ENCODE results near the gene KIF13A.

DNA sequence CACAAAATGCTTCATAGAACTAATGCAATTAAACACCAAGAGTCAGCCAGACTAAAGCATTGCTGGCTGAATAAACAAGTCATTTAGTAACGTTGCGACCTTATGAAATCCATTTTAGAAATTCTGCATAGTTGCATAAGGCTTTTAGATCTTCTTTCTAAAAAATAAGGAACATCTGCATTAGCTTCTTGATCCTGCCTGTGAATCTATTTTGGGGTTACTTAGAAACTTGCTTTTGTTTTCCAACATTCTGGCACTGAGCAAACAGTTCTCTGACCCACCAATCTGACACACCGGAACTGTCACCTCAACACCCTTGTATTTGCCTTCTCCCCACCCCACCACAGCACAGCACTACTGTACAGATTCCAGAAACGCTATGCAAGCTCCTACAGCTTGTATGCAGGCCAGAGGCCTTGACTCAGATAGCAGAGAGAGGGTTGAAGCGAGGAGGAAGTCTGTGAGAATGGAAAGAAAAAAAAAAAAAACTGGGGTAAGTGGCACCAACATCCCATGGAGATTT is 55.0 kb downstream of the KIF13A start:
- TF ChIP-seq RAD21 (IDR thresholded peaks at IDR 0.05; ENCODE audit: insufficient read depth, low read depth, low read length) (no peak), MTA3 (IDR thresholded peaks at IDR 0.05; ENCODE audit: borderline replicate concordance, low read length) (no peak), MXI1 (IDR thresholded peaks at IDR 0.05; ENCODE audit: low read depth, low read length) (no peak)
- TF ChIP-seq, protein P1, sequence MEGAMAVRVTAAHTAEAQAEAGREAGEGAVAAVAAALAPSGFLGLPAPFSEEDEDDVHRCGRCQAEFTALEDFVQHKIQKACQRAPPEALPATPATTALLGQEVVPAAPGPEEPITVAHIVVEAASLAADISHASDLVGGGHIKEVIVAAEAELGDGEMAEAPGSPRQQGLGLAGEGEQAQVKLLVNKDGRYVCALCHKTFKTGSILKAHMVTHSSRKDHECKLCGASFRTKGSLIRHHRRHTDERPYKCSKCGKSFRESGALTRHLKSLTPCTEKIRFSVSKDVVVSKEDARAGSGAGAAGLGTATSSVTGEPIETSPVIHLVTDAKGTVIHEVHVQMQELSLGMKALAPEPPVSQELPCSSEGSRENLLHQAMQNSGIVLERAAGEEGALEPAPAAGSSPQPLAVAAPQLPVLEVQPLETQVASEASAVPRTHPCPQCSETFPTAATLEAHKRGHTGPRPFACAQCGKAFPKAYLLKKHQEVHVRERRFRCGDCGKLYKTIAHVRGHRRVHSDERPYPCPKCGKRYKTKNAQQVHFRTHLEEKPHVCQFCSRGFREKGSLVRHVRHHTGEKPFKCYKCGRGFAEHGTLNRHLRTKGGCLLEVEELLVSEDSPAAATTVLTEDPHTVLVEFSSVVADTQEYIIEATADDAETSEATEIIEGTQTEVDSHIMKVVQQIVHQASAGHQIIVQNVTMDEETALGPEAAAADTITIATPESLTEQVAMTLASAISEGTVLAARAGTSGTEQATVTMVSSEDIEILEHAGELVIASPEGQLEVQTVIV (IDR thresholded peaks at IDR 0.05; ENCODE audit: borderline replicate concordance, partially characterized antibody), result no peak
- TF ChIP-seq, protein P2, sequence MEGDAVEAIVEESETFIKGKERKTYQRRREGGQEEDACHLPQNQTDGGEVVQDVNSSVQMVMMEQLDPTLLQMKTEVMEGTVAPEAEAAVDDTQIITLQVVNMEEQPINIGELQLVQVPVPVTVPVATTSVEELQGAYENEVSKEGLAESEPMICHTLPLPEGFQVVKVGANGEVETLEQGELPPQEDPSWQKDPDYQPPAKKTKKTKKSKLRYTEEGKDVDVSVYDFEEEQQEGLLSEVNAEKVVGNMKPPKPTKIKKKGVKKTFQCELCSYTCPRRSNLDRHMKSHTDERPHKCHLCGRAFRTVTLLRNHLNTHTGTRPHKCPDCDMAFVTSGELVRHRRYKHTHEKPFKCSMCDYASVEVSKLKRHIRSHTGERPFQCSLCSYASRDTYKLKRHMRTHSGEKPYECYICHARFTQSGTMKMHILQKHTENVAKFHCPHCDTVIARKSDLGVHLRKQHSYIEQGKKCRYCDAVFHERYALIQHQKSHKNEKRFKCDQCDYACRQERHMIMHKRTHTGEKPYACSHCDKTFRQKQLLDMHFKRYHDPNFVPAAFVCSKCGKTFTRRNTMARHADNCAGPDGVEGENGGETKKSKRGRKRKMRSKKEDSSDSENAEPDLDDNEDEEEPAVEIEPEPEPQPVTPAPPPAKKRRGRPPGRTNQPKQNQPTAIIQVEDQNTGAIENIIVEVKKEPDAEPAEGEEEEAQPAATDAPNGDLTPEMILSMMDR (IDR thresholded peaks at IDR 0.05 in 2 of 3, conservative IDR thresholded peaks at IDR 0.05 in 1 of 3; ENCODE audit: control insufficient read depth in 2 of 3, extremely low read depth in 1 of 3, insufficient read depth in 1 of 3, low read depth in 3 of 3, low read length in 3 of 3), result no peak

All from GM12878 (cell line).